Brain microvascular endothelial cell (primary cell): Measurements from ENCODE around the gene MICAL2.
A peak's percentile ranks its signal among the peaks of the same experiment; 100 is the strongest.

ENCODE experiments used
- DNase-seq: peaks from one replicate; pipeline ENCODE4 v3.0.0-alpha.2; 2020
- H3K27ac ChIP-seq: fragments of 250-450 bp; sonication (Bioruptor Pico); 2 replicates; pipeline ENCODE4 v1.5.1; 2020; ENCODE audit warnings: mild to moderate bottlenecking, moderate library complexity
- H3K27me3 ChIP-seq: fragments of 250-450 bp; sonication (Bioruptor Pico); replicated peaks from 2 replicates; pipeline ENCODE4 v1.5.1; 2020; ENCODE audit warnings: mild to moderate bottlenecking
- H3K36me3 ChIP-seq: fragments of 250-450 bp; sonication (Bioruptor Pico); replicated peaks from 2 replicates; pipeline ENCODE4 v1.5.1; 2020; ENCODE audit warnings: mild to moderate bottlenecking
- H3K4me3 ChIP-seq: 2 replicates; pipeline ENCODE4 v1.5.1; 2011; ENCODE audit warnings: low read depth, mild to moderate bottlenecking, control low read depth, low read length, moderate library complexity
- in situ Hi-C: cut with HindIII; loops from 2 replicates; pipeline ENCODE4 v1.10.0; 2017; ENCODE audit warnings: low sequenced_read_pairs, low pct_ligation_motif_present
- TF ChIP-seq, protein P1 (sequence below): IDR thresholded peaks from 2 replicates; pipeline ENCODE4 v1.5.1; 2011; ENCODE audit warnings: low read depth, mild to moderate bottlenecking, moderate library complexity, low read length, control low read depth, inconsistent platforms; ENCODE audit errors: missing control alignments

MICAL2 gene

DNA sequence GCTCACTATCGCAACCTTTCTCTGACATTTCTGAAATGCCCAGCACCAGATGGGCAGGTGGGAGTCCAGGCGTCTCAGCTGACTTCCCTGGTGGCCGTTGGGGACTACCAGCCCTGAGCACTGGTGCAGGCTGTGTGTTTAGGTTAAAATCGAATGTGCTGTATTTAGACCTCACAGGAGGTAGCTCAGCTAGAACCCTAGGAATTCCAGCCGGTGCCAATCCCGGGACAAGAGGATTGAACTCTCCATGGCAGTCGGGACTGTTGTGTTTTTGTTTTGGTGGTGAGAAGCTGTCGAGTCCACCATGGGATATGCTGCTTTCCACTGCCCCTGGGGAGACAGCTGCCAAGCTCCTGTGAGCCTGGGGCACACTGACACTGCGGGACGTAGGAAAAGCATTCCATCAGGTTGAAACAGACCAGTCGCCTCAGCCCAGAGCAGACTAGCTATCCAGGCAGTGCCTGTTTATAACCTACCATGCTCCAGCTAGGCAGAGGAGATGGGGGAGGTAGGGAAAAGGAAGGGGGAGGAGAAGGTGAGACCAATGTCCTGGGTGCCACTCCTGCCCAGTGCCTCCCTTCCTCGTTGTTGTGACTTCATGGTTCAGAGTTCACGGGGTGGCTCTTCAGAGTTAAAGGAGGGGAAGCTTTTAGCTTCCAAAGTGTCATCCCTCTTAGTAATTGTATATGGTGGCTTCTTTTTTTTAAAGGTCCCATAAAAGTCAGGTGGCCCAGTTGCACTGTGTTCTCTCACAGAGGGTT is 53.0 kb downstream of the MICAL2 start:
- peak; percentile 85 for DNase-seq
- H3K4me3 ChIP-seq: no peak overlapping the region

DNA sequence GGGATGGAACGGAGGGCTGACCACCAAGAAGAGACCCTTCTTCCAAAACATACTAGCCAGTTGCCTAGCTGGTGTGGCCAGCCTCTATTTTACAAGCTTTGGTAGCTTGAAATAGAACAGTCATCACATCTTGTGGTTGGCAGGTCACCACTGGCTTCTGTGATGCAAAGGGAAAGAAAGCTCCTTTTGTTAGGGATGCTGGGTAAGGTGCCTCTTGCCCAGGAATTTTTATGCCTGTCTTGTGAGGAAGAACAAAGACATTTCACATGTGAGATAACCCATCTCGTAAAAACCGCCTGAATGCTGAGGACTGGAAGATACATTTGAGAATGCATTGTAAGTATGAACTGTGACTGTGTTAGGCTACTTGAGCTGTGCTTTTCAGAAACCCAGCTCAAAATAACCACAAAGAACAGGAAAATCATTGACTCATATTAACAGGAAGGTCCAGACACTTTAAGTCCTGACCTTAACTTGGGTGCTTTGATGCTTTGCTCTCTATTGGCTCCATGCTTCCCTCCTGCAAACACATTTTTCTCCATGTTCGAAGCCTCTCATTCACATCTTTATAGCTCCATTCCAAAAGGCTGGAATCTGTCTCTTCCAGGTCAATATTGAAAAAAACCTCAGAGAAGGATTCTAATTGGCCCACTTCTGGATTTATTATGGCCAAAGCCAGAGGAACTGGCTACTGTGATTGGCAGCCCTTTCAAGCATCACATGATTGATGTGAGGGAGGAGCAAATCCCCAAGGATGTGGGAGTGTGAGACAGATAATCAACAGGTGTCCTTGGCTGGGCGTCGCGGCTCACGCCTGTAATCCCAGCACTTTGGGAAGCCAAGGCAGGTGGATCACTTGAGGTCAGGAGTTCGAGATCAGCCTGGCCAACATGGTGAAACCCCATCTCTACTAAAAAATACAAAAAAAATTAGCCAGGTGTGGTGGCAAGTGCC is 53.9 kb downstream of the MICAL2 start:
- in situ Hi-C loops: no loop called here
- H3K36me3 ChIP-seq: peaks cover 67% of the 10 kb centered on the region
- TF ChIP-seq, protein P1, sequence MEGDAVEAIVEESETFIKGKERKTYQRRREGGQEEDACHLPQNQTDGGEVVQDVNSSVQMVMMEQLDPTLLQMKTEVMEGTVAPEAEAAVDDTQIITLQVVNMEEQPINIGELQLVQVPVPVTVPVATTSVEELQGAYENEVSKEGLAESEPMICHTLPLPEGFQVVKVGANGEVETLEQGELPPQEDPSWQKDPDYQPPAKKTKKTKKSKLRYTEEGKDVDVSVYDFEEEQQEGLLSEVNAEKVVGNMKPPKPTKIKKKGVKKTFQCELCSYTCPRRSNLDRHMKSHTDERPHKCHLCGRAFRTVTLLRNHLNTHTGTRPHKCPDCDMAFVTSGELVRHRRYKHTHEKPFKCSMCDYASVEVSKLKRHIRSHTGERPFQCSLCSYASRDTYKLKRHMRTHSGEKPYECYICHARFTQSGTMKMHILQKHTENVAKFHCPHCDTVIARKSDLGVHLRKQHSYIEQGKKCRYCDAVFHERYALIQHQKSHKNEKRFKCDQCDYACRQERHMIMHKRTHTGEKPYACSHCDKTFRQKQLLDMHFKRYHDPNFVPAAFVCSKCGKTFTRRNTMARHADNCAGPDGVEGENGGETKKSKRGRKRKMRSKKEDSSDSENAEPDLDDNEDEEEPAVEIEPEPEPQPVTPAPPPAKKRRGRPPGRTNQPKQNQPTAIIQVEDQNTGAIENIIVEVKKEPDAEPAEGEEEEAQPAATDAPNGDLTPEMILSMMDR: no peak
- peak overlapping the region; percentile 95 for H3K27ac ChIP-seq
- DNase-seq: peak; percentile 77
- no peak overlapping the region for H3K4me3 ChIP-seq
- no peaks in the 10 kb centered on the region for H3K27me3 ChIP-seq

More for the DNA sequence above, 53.0 kb downstream of the MICAL2 start:
- H3K27me3 ChIP-seq: no peaks in the 10 kb centered on the region
- TF ChIP-seq, protein P1: no peak
- peaks cover 77% of the 10 kb centered on the region for H3K36me3 ChIP-seq
- H3K27ac ChIP-seq: peak overlapping the region; percentile 95
- in situ Hi-C loops: no loop called here

DNA sequence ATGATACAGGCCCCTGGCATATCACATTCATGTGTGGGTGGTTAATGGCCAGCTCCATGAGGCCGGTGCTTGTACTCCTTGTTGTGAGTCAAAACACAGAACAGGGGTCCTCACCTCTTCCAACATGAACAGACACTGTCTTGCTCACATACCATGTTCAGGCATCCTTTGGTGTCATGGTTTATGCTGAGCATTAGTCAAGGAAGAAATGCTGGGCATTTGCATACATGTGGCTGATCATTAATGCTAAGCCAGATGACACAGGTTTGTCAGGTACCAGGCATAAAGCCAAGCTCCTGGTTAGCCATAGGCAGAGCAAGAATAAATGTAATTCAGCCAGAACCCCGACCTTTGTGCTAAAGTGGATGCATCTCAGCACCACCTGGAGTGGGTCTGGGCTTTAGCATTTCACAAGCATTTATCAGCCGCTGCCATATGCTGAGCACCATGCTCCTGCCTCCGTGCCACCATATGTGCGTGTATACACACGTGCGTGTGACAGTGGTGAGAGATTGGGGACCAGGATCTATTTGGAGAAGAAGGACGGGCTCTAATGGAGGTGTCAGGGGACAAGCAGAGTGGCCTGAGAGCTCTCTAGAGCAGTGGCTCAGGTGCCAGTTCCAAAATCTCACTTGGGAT is 55.0 kb downstream of the MICAL2 start:
- DNase-seq: no peak
- Histone ChIP-seq H3K36me3 (peaks cover 75% of the 10 kb centered on the region), H3K27me3 (no peaks in the 10 kb centered on the region), H3K27ac (peak overlapping the region; percentile 95), H3K4me3 (no peak overlapping the region)
- in situ Hi-C loops: no loop called here
- TF ChIP-seq, protein P1: no peak

DNA sequence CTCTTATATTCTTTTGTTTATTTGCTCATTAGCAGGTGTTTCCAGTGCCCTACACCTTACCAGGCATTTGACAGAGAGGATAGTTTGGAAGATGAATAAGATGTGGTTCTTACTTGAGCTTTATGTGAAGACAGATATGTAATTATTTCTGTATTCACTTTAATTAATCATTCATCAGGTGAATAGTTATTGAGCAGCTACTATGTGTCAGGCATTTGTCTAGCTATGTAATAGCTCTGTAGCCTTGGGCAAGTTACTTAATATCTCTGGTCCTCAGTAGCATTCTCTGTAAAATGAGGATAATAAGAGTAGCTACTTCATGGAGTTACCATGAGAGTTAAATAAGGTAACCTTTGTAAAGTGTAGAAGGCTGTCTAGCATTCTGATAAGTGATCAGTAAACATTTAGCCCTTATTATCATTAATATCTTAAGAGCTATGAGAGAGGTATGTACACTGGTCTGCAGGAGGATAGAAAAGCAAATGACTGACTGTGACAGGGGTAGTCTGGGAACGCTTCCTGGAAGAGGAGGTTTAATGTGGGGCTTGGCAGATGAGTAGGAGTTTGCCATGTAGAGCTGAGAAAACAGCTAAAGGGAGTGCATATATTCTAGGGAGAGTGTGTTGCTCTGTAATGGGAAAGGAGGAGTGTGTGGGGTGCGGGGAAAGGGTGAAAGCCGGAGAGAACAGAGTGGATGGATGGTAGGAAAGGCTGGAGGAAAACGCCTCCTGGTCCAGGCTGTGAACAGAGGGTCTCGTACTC is 56.1 kb downstream of the MICAL2 start:
- in situ Hi-C loops: no loop called here
- TF ChIP-seq, protein P1: no peak
- DNase-seq: no peak
- Histone ChIP-seq H3K27me3 (no peaks in the 10 kb centered on the region), H3K27ac (peak overlapping the region; percentile 95), H3K36me3 (peaks cover 75% of the 10 kb centered on the region), H3K4me3 (no peak overlapping the region)
